Endothelial cell of umbilical vein (primary cell): ENCODE measurements around the gene HCK.

ENCODE experiments used
- EZH2 ChIP-seq: IDR thresholded peaks from 2 replicates; pipeline ENCODE4 v1.6.1; 2012; ENCODE audit warnings: borderline replicate concordance, low read depth, mild to moderate bottlenecking, moderate library complexity, low read length, inconsistent platforms; ENCODE audit not compliant: severe bottlenecking
- POLR2A ChIP-seq: IDR thresholded peaks from 2 replicates; pipeline ENCODE4 v1.6.1; 2012; ENCODE audit warnings: low read depth, mild to moderate bottlenecking, control low read depth, low read length
- POLR2AphosphoS5 ChIP-seq: IDR thresholded peaks from 2 replicates; pipeline ENCODE4 v1.6.1; 2012; ENCODE audit warnings: low read depth, mild to moderate bottlenecking, control low read depth, low read length, moderate library complexity; ENCODE audit not compliant: insufficient read depth
- TF ChIP-seq, protein P1 (sequence below), 2 donors: IDR thresholded peaks; 1 replicate in 1 of 2; 2 replicates in 1 of 2; pipeline ENCODE4 v1.5.1; 2011; ENCODE audit warnings: low read length in 2 of 2, mild to moderate bottlenecking in 2 of 2, moderate library complexity in 2 of 2, control low read depth in 1 of 2, inconsistent platforms in 1 of 2, low read depth in 1 of 2; ENCODE audit not compliant: insufficient read depth in 1 of 2; ENCODE audit errors: extremely low read depth in 1 of 2
- TF ChIP-seq, protein P2 (sequence below): IDR thresholded peaks from 2 replicates; pipeline ENCODE4 v1.6.1; 2011; ENCODE audit not compliant: insufficient read depth, insufficient read length

DNA sequence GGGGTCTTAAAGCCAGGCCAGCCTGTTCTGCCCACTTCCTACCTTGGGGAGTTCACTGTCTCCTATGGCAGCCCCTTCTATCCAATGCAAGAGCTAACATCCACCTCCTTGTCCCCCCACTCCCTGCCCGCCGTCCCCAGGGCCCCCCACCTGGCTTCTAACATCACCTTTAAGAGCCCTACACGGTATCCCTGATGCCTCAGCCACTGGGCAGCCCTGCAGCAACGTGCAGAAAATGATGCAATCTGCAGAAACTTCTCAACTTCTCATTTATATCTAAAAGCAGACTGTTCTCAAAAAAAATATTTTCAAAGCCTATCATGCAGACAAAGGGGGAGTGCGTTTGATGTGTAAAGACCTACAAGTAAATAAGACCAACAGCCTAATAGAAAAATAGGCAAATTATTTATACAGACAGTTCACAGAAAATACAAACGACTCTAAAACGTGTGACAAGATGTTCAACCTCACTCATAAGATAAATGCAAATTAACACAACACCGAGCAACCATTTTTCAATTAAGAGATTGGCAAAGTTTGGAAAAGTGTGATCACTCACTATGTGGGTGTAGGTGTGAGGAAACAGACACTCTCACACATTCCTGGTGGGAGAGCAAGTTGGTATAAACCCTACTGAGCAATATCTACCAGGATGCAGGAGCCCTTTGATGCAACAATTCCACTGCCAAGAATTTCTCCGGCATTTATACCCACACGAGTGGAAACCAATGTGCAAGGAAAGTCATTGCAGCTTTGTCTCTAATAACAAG, 15.1 kb upstream of the HCK start:
- TF ChIP-seq, protein P1, sequence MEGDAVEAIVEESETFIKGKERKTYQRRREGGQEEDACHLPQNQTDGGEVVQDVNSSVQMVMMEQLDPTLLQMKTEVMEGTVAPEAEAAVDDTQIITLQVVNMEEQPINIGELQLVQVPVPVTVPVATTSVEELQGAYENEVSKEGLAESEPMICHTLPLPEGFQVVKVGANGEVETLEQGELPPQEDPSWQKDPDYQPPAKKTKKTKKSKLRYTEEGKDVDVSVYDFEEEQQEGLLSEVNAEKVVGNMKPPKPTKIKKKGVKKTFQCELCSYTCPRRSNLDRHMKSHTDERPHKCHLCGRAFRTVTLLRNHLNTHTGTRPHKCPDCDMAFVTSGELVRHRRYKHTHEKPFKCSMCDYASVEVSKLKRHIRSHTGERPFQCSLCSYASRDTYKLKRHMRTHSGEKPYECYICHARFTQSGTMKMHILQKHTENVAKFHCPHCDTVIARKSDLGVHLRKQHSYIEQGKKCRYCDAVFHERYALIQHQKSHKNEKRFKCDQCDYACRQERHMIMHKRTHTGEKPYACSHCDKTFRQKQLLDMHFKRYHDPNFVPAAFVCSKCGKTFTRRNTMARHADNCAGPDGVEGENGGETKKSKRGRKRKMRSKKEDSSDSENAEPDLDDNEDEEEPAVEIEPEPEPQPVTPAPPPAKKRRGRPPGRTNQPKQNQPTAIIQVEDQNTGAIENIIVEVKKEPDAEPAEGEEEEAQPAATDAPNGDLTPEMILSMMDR (IDR thresholded peaks at IDR 0.05; ENCODE audit: extremely low read depth in 1 of 2, insufficient read depth in 1 of 2, low read depth in 1 of 2, low read length in 2 of 2) = no peak
- TF ChIP-seq EZH2 (no peak), POLR2AphosphoS5 (no peak), POLR2A (no peak)
- TF ChIP-seq, protein P2, sequence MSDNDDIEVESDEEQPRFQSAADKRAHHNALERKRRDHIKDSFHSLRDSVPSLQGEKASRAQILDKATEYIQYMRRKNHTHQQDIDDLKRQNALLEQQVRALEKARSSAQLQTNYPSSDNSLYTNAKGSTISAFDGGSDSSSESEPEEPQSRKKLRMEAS = no peak
